H1 (cell line): ENCODE results near the gene RNF130. TPM values are rescaled to one million over a fixed set of nuclear protein-coding genes. Genes with fewer than 3 reads are reported as not detected.

ENCODE experiments used
- CTCF ChIA-PET: fragments of 300-600 bp; sonication (Branson Sonifier 250); formaldehyde crosslinking; loops from one replicate; lab custom pipeline; 2021; ENCODE audit not compliant: partially characterized antibody; lab: Charles Lee
- POLR2A ChIA-PET: fragments of 300-600 bp; sonication (Branson Sonifier 250); formaldehyde crosslinking; loops from one replicate; lab custom pipeline; 2021; ENCODE audit warnings: inconsistent platforms; ENCODE audit not compliant: partially characterized antibody; lab: Charles Lee
- DNase-seq, 2 experiments: peaks; one replicate each; pipeline versions ENCODE4 v3.0.0 to v3.0.0-alpha.2; 2010 to 2022; ENCODE audit warnings: low spot score in 2 of 2, low read depth in 1 of 2, mixed read lengths in 1 of 2
- FAIRE-seq: peaks from 2 replicates; lab custom pipeline; 2011; peaks lifted over from hg19 to GRCh38; lab: Jason Lieb, UNC
- H2AFZ ChIP-seq: 2 replicates; pipeline ENCODE4 v1.8.1; 2012; ENCODE audit warnings: low read length, inconsistent platforms
- H2AK5ac ChIP-seq: 2 replicates; pipeline ENCODE4 v1.6.1; 2013; ENCODE audit warnings: low read depth, low read length
- H2BK120ac ChIP-seq: replicated peaks from 2 replicates; pipeline ENCODE3; 2013; ENCODE audit warnings: low read depth, low read length, inconsistent platforms
- H2BK12ac ChIP-seq: 2 replicates; pipeline ENCODE4 v1.6.1; 2013; ENCODE audit warnings: low read depth, low read length
- H2BK15ac ChIP-seq: 2 replicates; pipeline ENCODE4 v1.6.1; 2013; ENCODE audit warnings: low read length
- H2BK20ac ChIP-seq: 2 replicates; pipeline ENCODE4 v1.6.1; 2013; ENCODE audit warnings: low read length
- H2BK5ac ChIP-seq: 2 replicates; pipeline ENCODE4 v1.6.1; 2013; ENCODE audit warnings: low read depth, low read length
- H3K14ac ChIP-seq: 2 replicates; pipeline ENCODE4 v1.6.1; 2013; ENCODE audit warnings: inconsistent platforms; ENCODE audit not compliant: insufficient read length
- H3K18ac ChIP-seq: 2 replicates; pipeline ENCODE4 v1.6.1; 2013; ENCODE audit warnings: low read length; ENCODE audit errors: extremely low read depth
- H3K23ac ChIP-seq: 2 replicates; pipeline ENCODE4 v1.6.1; 2013; ENCODE audit warnings: inconsistent platforms; ENCODE audit not compliant: insufficient read length
- H3K23me2 ChIP-seq: 2 replicates; pipeline ENCODE4 v1.6.1; 2013; ENCODE audit warnings: low read depth, low read length
- H3K27ac ChIP-seq: 2 replicates; pipeline ENCODE4 v1.6.1; 2011; ENCODE audit warnings: low read depth, low read length, inconsistent platforms
- H3K27me3 ChIP-seq, 4 experiments: replicated peaks in 1 of 4; 1 replicate in 1 of 4; 2 replicates in 3 of 4; pipeline versions ENCODE4 v1.6.1 to v1.8.1; 2011 to 2013; ENCODE audit warnings: low read length in 3 of 4, mild to moderate bottlenecking in 3 of 4, inconsistent platforms in 2 of 4, mixed read lengths in 2 of 4, moderate library complexity in 1 of 4; ENCODE audit not compliant: control insufficient read depth in 3 of 4, insufficient read depth in 3 of 4; ENCODE audit errors: extremely low read depth in 1 of 4
- H3K36me3 ChIP-seq, 4 experiments: 2 replicates each; pipeline versions ENCODE4 v1.6.1 to v1.8.1; 2011 to 2013; ENCODE audit warnings: mild to moderate bottlenecking in 4 of 4, low read length in 3 of 4, moderate library complexity in 2 of 4, control low read depth in 1 of 4, inconsistent platforms in 1 of 4; ENCODE audit not compliant: insufficient read depth in 4 of 4, control insufficient read depth in 2 of 4
- H3K4ac ChIP-seq: replicated peaks from 2 replicates; pipeline ENCODE3; 2013; ENCODE audit warnings: low read length, low read depth, mixed read lengths, inconsistent platforms; ENCODE audit not compliant: insufficient read length
- H3K4me1 ChIP-seq, 4 experiments: replicated peaks in 1 of 4; 1 replicate in 1 of 4; 2 replicates in 3 of 4; pipeline versions ENCODE4 v1.6.1 to v1.8.1; 2011 to 2013; ENCODE audit warnings: low read length in 3 of 4, inconsistent platforms in 2 of 4, mixed read lengths in 1 of 4; ENCODE audit not compliant: insufficient read depth in 4 of 4, control insufficient read depth in 3 of 4
- H3K4me2 ChIP-seq, 2 experiments: 2 replicates each; pipeline versions ENCODE4 v1.6.1 to v1.8.1; 2011 to 2013; ENCODE audit warnings: low read depth in 2 of 2, low read length in 2 of 2, control low read depth in 1 of 2, inconsistent platforms in 1 of 2, mild to moderate bottlenecking in 1 of 2; ENCODE audit not compliant: insufficient read depth in 1 of 2
- H3K4me3 ChIP-seq, 4 experiments: fragments of 200-600, 300-600 bp in 1 of 4; sonication (generic), shearing (Covaris generic), sonication (Bioruptor Twin) in 1 of 4; 2 replicates each; pipeline versions ENCODE4 v1.5.1 to v1.8.1; 2011 to 2016; ENCODE audit warnings: low read length in 4 of 4, low read depth in 3 of 4, control low read depth in 2 of 4, inconsistent platforms in 2 of 4, mild to moderate bottlenecking in 2 of 4, mixed read lengths in 1 of 4, moderate library complexity in 1 of 4; ENCODE audit not compliant: insufficient read depth in 2 of 4; ENCODE audit errors: extremely low read depth in 1 of 4
- H3K56ac ChIP-seq: replicated peaks from 2 replicates; pipeline ENCODE3; 2013; ENCODE audit warnings: low read depth, mild to moderate bottlenecking, mixed read lengths, low read length, inconsistent platforms; ENCODE audit not compliant: insufficient read length
- H3K79me1 ChIP-seq: 2 replicates; pipeline ENCODE4 v1.6.1; 2013; ENCODE audit warnings: low read depth, low read length, control low read depth
- H3K79me2 ChIP-seq, 2 experiments: 2 replicates each; pipeline versions ENCODE4 v1.6.1 to v1.8.1; 2012 to 2013; ENCODE audit warnings: low read length in 2 of 2, mild to moderate bottlenecking in 2 of 2, inconsistent platforms in 1 of 2; ENCODE audit not compliant: insufficient read depth in 2 of 2, control insufficient read depth in 1 of 2
- H3K9ac ChIP-seq, 4 experiments: replicated peaks in 1 of 4; 1 replicate in 1 of 4; 2 replicates in 3 of 4; pipeline versions ENCODE4 v1.6.1 to v1.8.1; 2011 to 2013; ENCODE audit warnings: low read depth in 3 of 4, low read length in 3 of 4, control low read depth in 2 of 4, mild to moderate bottlenecking in 2 of 4, moderate library complexity in 2 of 4, inconsistent platforms in 1 of 4; ENCODE audit errors: extremely low read depth in 1 of 4
- H3K9me3 ChIP-seq, 2 experiments: 2 replicates each; pipeline versions ENCODE4 v1.6.1 to v1.8.1; 2012 to 2013; ENCODE audit warnings: mild to moderate bottlenecking in 2 of 2, moderate library complexity in 2 of 2, control low read depth in 1 of 2, inconsistent platforms in 1 of 2, low read depth in 1 of 2, low read length in 1 of 2, mixed read lengths in 1 of 2; ENCODE audit not compliant: insufficient read depth in 2 of 2
- H4K20me1 ChIP-seq, 2 experiments: replicated peaks in 1 of 2; 2 replicates each; pipeline versions ENCODE3 to v1.8.1; 2011 to 2013; ENCODE audit warnings: inconsistent platforms in 2 of 2, low read length in 2 of 2, mild to moderate bottlenecking in 1 of 2; ENCODE audit not compliant: insufficient read depth in 2 of 2, control insufficient read depth in 1 of 2
- H4K5ac ChIP-seq: 2 replicates; pipeline ENCODE4 v1.6.1; 2013; ENCODE audit warnings: low read length, low read depth, mixed read lengths, inconsistent platforms; ENCODE audit not compliant: insufficient read length
- H4K8ac ChIP-seq: 2 replicates; pipeline ENCODE4 v1.8.0; 2013; ENCODE audit warnings: mild to moderate bottlenecking, moderate library complexity, low read length, inconsistent platforms; ENCODE audit not compliant: insufficient read depth; ENCODE audit errors: extremely low read depth
- H4K91ac ChIP-seq: replicated peaks from 2 replicates; pipeline ENCODE3; 2013; ENCODE audit warnings: low read length, mixed read lengths, inconsistent platforms; ENCODE audit not compliant: insufficient read length
- ATF2 ChIP-seq: IDR thresholded peaks from 2 replicates; pipeline ENCODE4 v1.6.1; 2012; ENCODE audit warnings: low read length, inconsistent platforms
- JUN ChIP-seq: IDR thresholded peaks from 2 replicates; pipeline ENCODE4 v1.6.1; 2011; ENCODE audit warnings: low read depth, mild to moderate bottlenecking, improper control_type of control experiment, low read length
- KDM4A ChIP-seq: IDR thresholded peaks from one replicate; pipeline ENCODE4 v1.7.1; 2012; ENCODE audit warnings: low read depth, mild to moderate bottlenecking, moderate library complexity, low read length, inconsistent platforms; ENCODE audit not compliant: severe bottlenecking
- NANOG ChIP-seq: IDR thresholded peaks from 2 replicates; pipeline ENCODE4 v1.6.1; 2011; ENCODE audit warnings: low read length, low read depth, mild to moderate bottlenecking, inconsistent platforms; ENCODE audit not compliant: insufficient read depth, poor library complexity, severe bottlenecking
- ZNF274 ChIP-seq: IDR thresholded peaks from 2 replicates; pipeline ENCODE4 v1.7.0; 2012; ENCODE audit warnings: low read length, borderline replicate concordance; ENCODE audit errors: extremely low read depth
- WGBS, 2 experiments: shearing (Covaris generic) in 1 of 2; methylation state at CpG; one replicate each; pipeline versions ENCODE4 v1.1.6 to v1.1.7; 2013 to 2015; ENCODE audit warnings: low lambda C conversion rate in 2 of 2, mixed read lengths in 2 of 2, inconsistent platforms in 1 of 2, low coverage in 1 of 2, missing lambda C conversion rate in 1 of 2; ENCODE audit not compliant: insufficient replicate concordance in 2 of 2, insufficient coverage in 1 of 2, insufficient read length in 1 of 2; ENCODE audit errors: extremely low coverage in 1 of 2, missing lambda C conversion rate in 1 of 2; 5-methylcytosine and 5-hydroxymethylcytosine counted together
- polyA plus RNA-seq, 7 experiments: library from polyadenylated mRNA; depleted of rRNA in 3 of 7; stranded (reverse) in 5 of 7; unstranded in 2 of 7; fragments of >200 nt in 5 of 7; fragments of 200-250 nt in 2 of 7; gene quantifications; 1 replicate in 5 of 7; 2 replicates in 1 of 7; 4 replicates in 1 of 7; pipeline versions ENCODE4 v1.2.1 to v1.2.3, GENCODE V29; 2011 to 2013; ENCODE audit warnings: missing spikeins in 2 of 7, mixed read lengths in 2 of 7
- total RNA-seq: library from RNA; stranded (reverse); fragmentation: NEBNext Ultra II Directional; extraction: Animal tissue kit (Norgen Biotek cat#: 25700); gene quantifications from 2 replicates; pipeline ENCODE4 v1.2.1, GENCODE V29; 2021

RNF130 gene
- total and polyA plus RNA-seq, 2 of the 8 experiments (the other 6 are each of a cell fraction or from before 2014, with no cell fraction given): 65.1 to 70.0 TPM

- H2BK12ac ChIP-seq: no peak overlapping the region
- no peak overlapping the region for H3K14ac ChIP-seq
- H3K4me2 ChIP-seq: no peak overlapping the region
- H3K79me1 ChIP-seq: no peaks in the 10 kb centered on the region
- no peak overlapping the region for H3K56ac ChIP-seq
- no peak overlapping the region for H2BK15ac ChIP-seq
- H3K23me2 ChIP-seq: no peaks in the 10 kb centered on the region
- no peaks in the 10 kb centered on the region for H3K79me2 ChIP-seq
- H2BK120ac ChIP-seq: no peak overlapping the region
- H4K5ac ChIP-seq: no peak overlapping the region
- no peak overlapping the region for H2BK5ac ChIP-seq
- H2AK5ac ChIP-seq: no peak overlapping the region
- no peak overlapping the region for H4K91ac ChIP-seq
- H2AFZ ChIP-seq: no peak overlapping the region
- ChIA-PET CTCF (interaction anchor here (0.9 to 2.8 kb wide), 3 partner anchors 24 to 186 kb away, joined by 3 to 15 read pairs (median 4); no protein-coding TSS in a partner anchor), POLR2A (interaction anchor here (1.7 kb wide), 1 partner anchor 10 kb away, joined by 6 read pairs; no protein-coding TSS in a partner anchor)
- DNase-seq (no peak), FAIRE-seq (no peak)
- no peak overlapping the region for H3K4ac ChIP-seq
- no peak overlapping the region for H3K4me3 ChIP-seq
- no peaks in the 10 kb centered on the region for H4K20me1 ChIP-seq
- no peak overlapping the region for H4K8ac ChIP-seq
- H3K23ac ChIP-seq: no peak overlapping the region
- no peaks in the 10 kb centered on the region for H3K27me3 ChIP-seq
- no peak overlapping the region for H3K9ac ChIP-seq
- 98% methylated on average over 6 of the region's 6 CpGs; no CpG with 5 or more reads in 1 of the 2 experiments for WGBS, 2 experiments
- H3K27ac ChIP-seq: no peak overlapping the region
- H3K36me3 ChIP-seq: no peaks in the 10 kb centered on the region
- 0 out of 4 replicates have a peak, but pooled peaks cover 0 to under 1% of the 10 kb centered on the region in 2 experiments for H3K9me3 ChIP-seq
- peaks cover 0 to 6% (median 4%) of the 10 kb centered on the region in 4 experiments; a peak in 3 of 7 replicates for H3K4me1 ChIP-seq
- H3K18ac ChIP-seq: no peak overlapping the region
- no peak overlapping the region for H2BK20ac ChIP-seq
- TF ChIP-seq JUN (no peak), NANOG (no peak), ATF2 (no peak), KDM4A (no peak), ZNF274 (no peak)
Measured at GRCh38 chr5:180093241-180093640, 21.7 kb upstream of the RNF130 start.
